ENCODE measurements around the gene CHST11. TPM values are rescaled to one million over a fixed set of nuclear protein-coding genes. Genes with fewer than 3 reads are reported as not detected.

Gene CHST11
- total RNA-seq, 2 donors from 2014 or later: 7.8 to 11.9 TPM

DNA sequence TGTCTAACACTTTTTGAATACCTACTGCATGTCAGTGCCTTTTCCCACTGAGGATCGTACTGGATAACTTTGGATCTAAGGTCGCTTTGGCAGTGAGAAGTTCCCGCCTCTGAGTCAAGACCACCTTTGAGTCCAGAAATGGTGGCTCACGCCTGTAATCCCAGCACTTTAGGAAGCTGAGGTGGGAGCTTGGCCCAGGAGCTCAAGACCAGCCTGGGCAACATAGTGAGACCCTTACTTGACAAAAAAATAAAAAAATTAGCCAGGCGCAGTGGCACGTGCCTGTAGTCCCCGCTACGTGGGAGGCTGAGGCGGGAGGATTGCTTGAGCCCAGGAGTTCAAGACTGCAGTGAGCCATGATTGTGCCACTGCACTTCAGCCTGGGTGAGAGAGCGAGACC, 61.1 kb downstream of the CHST11 start:
- TF ChIP-seq, protein P1, sequence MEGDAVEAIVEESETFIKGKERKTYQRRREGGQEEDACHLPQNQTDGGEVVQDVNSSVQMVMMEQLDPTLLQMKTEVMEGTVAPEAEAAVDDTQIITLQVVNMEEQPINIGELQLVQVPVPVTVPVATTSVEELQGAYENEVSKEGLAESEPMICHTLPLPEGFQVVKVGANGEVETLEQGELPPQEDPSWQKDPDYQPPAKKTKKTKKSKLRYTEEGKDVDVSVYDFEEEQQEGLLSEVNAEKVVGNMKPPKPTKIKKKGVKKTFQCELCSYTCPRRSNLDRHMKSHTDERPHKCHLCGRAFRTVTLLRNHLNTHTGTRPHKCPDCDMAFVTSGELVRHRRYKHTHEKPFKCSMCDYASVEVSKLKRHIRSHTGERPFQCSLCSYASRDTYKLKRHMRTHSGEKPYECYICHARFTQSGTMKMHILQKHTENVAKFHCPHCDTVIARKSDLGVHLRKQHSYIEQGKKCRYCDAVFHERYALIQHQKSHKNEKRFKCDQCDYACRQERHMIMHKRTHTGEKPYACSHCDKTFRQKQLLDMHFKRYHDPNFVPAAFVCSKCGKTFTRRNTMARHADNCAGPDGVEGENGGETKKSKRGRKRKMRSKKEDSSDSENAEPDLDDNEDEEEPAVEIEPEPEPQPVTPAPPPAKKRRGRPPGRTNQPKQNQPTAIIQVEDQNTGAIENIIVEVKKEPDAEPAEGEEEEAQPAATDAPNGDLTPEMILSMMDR (IDR thresholded peaks at IDR 0.05): no peak
- no peak overlapping the region for H3K4me3 ChIP-seq
- no peaks in the 10 kb centered on the region for H3K9me3 ChIP-seq
- H3K27me3 ChIP-seq: no peaks in the 10 kb centered on the region
- no peak for DNase-seq (ENCODE audit: low spot score)
- H3K4me1 ChIP-seq: peaks cover 0 to 44% of the 10 kb centered on the region in 2 donors
- no peaks in the 10 kb centered on the region for H3K36me3 ChIP-seq
- no peak overlapping the region for H3K27ac ChIP-seq

DNA sequence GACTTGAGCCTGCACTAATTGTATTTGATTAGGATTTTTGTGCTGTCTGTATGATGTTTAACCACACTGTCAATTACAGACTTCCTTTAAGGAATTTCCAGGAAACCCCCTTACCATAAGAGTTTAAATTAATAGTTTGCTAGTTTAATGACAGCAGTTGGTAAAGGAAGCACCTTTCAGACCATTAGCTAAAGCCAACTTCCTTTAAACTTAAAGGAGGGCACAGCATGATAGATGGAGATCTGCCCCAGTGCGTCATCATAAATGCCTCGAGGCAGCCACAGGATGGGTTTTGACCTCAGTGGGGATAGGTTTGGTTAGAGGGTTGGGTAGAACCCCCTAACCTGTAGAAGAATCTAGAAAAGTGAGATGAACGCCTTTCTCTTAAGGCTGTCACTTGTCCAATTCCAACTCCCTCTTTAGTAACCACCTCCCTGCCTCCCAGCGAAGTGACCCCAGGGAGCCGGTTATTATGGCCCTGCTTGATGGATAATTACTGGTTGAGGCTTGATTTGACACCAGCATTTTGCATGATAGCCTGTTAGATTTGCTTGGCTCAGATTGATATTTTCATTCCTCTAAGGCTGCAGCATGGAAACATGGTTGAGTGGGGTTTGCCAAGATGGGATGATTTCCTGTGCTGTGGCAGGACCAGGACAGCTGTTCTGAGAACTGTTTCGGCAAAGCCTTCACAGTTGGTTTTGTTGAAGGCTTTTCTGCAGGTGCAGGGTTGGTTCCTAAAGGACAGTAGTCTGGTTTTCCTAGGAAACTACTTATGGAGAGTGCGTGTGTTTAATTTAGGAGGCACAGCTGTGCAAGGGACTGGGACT, 62.7 kb downstream of the CHST11 start:
- Histone ChIP-seq H3K4me3 (no peak overlapping the region), H3K4me1 (peaks cover 0 to 51% of the 10 kb centered on the region in 2 donors), H3K9me3 (no peaks in the 10 kb centered on the region), H3K27ac (no peak overlapping the region), H3K27me3 (no peaks in the 10 kb centered on the region), H3K36me3 (no peaks in the 10 kb centered on the region)
- TF ChIP-seq, protein P1 (IDR thresholded peaks at IDR 0.05): no peak
- no peak for DNase-seq (ENCODE audit: low spot score)

DNA sequence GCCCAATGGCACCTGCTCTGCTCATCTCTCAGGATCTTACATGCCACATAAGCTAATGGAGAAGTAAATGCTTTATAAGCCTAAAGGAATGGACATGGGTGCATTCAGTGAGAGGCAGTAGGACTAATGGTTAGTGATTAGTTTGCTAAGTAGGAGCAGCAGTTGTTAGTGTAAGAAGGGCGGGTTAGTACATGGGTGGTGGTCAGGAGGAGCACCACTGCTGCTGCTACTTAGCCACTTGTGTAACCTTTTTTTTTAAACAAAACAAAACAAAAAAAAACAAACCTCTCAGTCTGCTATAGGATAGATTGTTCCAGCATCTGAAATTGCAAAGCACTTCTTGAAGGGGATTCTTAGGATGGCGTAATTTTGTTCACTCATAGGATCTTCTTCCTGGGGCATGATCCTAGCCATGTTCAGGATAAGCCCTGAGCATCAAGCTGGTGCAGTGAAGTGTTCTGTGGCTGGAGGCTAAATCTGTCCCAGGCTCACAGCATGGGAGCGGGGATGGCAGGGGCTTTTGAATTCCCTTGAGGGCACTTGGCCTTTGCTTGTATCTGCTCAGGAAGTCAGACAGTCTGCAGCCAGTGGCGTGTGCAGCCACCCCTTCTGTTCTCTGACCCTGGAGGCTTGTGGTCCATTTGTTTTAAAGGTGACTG, 63.6 kb downstream of the CHST11 start:
- Histone ChIP-seq H3K27ac (no peak overlapping the region), H3K36me3 (no peaks in the 10 kb centered on the region), H3K4me3 (no peak overlapping the region), H3K27me3 (no peaks in the 10 kb centered on the region), H3K4me1 (peaks cover 0 to 46% of the 10 kb centered on the region in 2 donors), H3K9me3 (no peaks in the 10 kb centered on the region)
- TF ChIP-seq, protein P1 (IDR thresholded peaks at IDR 0.05): no peak
- no peak for DNase-seq (ENCODE audit: low spot score)

DNA sequence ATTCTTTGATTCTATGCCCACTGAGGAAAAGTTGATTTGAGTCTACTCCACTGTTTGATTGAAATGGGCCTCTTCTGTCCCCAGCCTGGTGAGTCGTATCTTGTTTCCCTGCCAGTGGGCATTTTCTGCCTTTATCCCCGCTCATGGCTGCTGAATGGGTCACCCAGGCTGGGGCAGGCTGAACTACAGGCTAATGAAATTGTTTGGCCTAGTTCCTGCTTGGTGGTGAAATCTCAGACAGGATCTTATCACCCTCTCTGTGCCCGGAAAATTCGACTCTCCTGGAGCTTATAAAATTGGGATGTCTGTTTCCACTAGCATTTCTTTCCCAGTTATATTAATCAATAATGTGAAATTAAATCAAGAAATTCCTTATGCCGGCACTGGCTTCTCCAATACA, 65.0 kb downstream of the CHST11 start:
- Histone ChIP-seq H3K27me3 (no peaks in the 10 kb centered on the region), H3K36me3 (no peaks in the 10 kb centered on the region), H3K9me3 (no peaks in the 10 kb centered on the region), H3K4me1 (peaks cover 0 to 46% of the 10 kb centered on the region in 2 donors), H3K27ac (no peak overlapping the region), H3K4me3 (no peak overlapping the region)
- TF ChIP-seq, protein P1 (IDR thresholded peaks at IDR 0.05): no peak
- no peak for DNase-seq (ENCODE audit: low spot score)

DNA sequence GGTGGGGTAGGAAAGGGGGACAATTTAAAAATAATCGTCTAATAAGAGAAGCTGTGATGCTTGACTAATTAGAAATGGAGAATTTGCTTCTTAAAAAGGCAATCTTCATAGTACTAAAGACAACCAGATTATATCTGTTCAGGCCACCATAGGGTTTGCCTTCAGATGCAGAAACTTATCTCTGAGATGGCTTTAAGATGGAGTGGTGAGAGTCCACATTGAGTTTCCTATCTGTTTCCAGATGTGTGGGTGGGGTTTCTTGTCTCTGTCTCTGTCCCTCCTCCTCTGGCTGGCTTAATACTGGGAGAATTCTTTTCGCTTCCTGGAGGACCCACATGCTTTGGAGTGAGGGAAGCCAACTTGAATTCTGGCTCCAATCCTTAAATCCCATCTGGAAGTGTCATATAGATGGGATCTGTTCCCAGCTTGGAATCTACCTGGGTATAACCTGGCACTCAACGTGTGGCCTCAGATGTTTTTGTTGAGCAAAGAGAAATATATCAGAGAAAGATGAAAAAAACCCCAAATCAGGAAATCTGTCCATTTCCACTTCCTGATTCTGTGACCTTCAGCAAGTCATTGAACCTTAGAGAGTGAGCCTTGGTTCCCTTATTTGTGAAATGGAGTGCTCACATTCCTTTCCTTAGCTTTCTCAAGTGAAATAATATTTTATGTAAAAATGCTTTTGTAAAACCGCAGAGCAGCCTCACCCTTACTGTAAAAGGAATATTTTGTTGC, 66.4 kb downstream of the CHST11 start:
- DNase-seq (ENCODE audit: low spot score): no peak
- H3K4me3 ChIP-seq: no peak overlapping the region
- peaks cover 0 to 46% of the 10 kb centered on the region in 2 donors for H3K4me1 ChIP-seq
- H3K27me3 ChIP-seq: no peaks in the 10 kb centered on the region
- no peak overlapping the region for H3K27ac ChIP-seq
- H3K36me3 ChIP-seq: no peaks in the 10 kb centered on the region
- H3K9me3 ChIP-seq: no peaks in the 10 kb centered on the region
- TF ChIP-seq, protein P1 (IDR thresholded peaks at IDR 0.05): no peak

Data from right atrium auricular region (tissue), 2 donors.